IMR-90 (cell line): Measurements from ENCODE around the gene ZC3H12D. TPM values are rescaled to one million over a fixed set of nuclear protein-coding genes. Genes with fewer than 3 reads are reported as not detected.

Source experiments
- ATAC-seq: fragments of 200-7000 bp; cut with Tn5 transposase; 2 replicates; pipeline ENCODE4 v1.9.1; 2020; ENCODE audit warnings: low read depth, mild to moderate bottlenecking, moderate library complexity
- BruUV-seq: library from RNA; stranded (reverse); fragments of 400-500 nt; replicated peaks from 2 replicates; lab custom pipeline; 2021; lab: Mats Ljungman, UMichigan
- CTCF ChIA-PET: fragments of 300-600 bp; formaldehyde crosslinking; extraction: SDS; loops from one replicate; lab custom pipeline; 2021; ENCODE audit warnings: antibody characterized with exemption; lab: Yijun Ruan, JAX
- POLR2A ChIA-PET: fragments of 300-600 bp; sonication (Branson Sonifier 250); formaldehyde crosslinking; loops from one replicate; lab custom pipeline; 2022; ENCODE audit warnings: antibody characterized with exemption; ENCODE audit not compliant: unreplicated experiment; lab: Charles Lee
- DNase-seq: peaks from one replicate; pipeline ENCODE4 v3.0.0; 2013
- H2AFZ ChIP-seq: replicated peaks from 2 replicates; pipeline ENCODE3; 2013; ENCODE audit warnings: low read length, mild to moderate bottlenecking; ENCODE audit not compliant: poor library complexity
- H2AK5ac ChIP-seq: 2 replicates; pipeline ENCODE4 v1.6.1; 2013; ENCODE audit warnings: low read depth, low read length, inconsistent platforms
- H2AK9ac ChIP-seq: replicated peaks from 2 replicates; pipeline ENCODE3; 2013; ENCODE audit warnings: mild to moderate bottlenecking, low read depth, low read length, moderate library complexity; ENCODE audit not compliant: poor library complexity
- H2BK120ac ChIP-seq: 2 replicates; pipeline ENCODE4 v1.6.1; 2013; ENCODE audit warnings: low read depth, low read length, inconsistent platforms
- H2BK15ac ChIP-seq: 3 replicates; pipeline ENCODE4 v1.6.1; 2013; ENCODE audit warnings: low read depth, low read length, inconsistent platforms
- H2BK20ac ChIP-seq: 2 replicates; pipeline ENCODE4 v1.6.1; 2013; ENCODE audit warnings: low read depth, mild to moderate bottlenecking, inconsistent platforms, low read length, moderate library complexity
- H2BK5ac ChIP-seq: 2 replicates; pipeline ENCODE4 v1.6.1; 2013; ENCODE audit warnings: mild to moderate bottlenecking, low read depth, low read length, inconsistent platforms; ENCODE audit not compliant: poor library complexity, severe bottlenecking
- H3K14ac ChIP-seq: replicated peaks from 2 replicates; pipeline ENCODE4 v1.6.1; 2013; ENCODE audit warnings: low read depth, low read length, inconsistent platforms
- H3K18ac ChIP-seq: 2 replicates; pipeline ENCODE4 v1.6.1; 2013; ENCODE audit warnings: low read depth, low read length, control low read depth
- H3K23ac ChIP-seq: 2 replicates; pipeline ENCODE4 v1.6.1; 2013; ENCODE audit warnings: low read depth, low read length, inconsistent platforms
- H3K27ac ChIP-seq: 2 replicates; pipeline ENCODE4 v1.5.1; 2013; ENCODE audit warnings: mild to moderate bottlenecking, control low read depth, low read length; ENCODE audit not compliant: insufficient read depth
- H3K27me3 ChIP-seq: 2 replicates; pipeline ENCODE4 v1.6.1; 2013; ENCODE audit warnings: low read length; ENCODE audit not compliant: control insufficient read depth, insufficient read depth
- H3K36me3 ChIP-seq: 2 replicates; pipeline ENCODE4 v1.6.1; 2013; ENCODE audit warnings: low read length, mixed read lengths; ENCODE audit not compliant: control insufficient read depth, insufficient read depth
- H3K4ac ChIP-seq: 2 replicates; pipeline ENCODE4 v1.6.1; 2013; ENCODE audit warnings: low read depth, low read length, inconsistent platforms
- H3K4me1 ChIP-seq: 2 replicates; pipeline ENCODE4 v1.6.1; 2013; ENCODE audit warnings: low read length, mixed read lengths; ENCODE audit not compliant: control insufficient read depth, insufficient read depth
- H3K4me2 ChIP-seq: 2 replicates; pipeline ENCODE4 v1.6.1; 2013; ENCODE audit warnings: low read depth, mild to moderate bottlenecking, control low read depth, low read length, moderate library complexity
- H3K4me3 ChIP-seq: 2 replicates; pipeline ENCODE4 v1.5.1; 2013; ENCODE audit warnings: low read depth, mild to moderate bottlenecking, control low read depth, low read length, moderate library complexity; ENCODE audit not compliant: insufficient read depth
- H3K56ac ChIP-seq: 2 replicates; pipeline ENCODE4 v1.6.1; 2013; ENCODE audit warnings: low read length, inconsistent platforms; ENCODE audit not compliant: insufficient read depth; ENCODE audit errors: extremely low read depth
- H3K79me1 ChIP-seq, 2 experiments: 2 replicates each; pipeline ENCODE4 v1.6.1; 2013; ENCODE audit warnings: low read length in 2 of 2, inconsistent platforms in 1 of 2, low read depth in 1 of 2
- H3K9ac ChIP-seq: 2 replicates; pipeline ENCODE4 v1.6.1; 2013; ENCODE audit warnings: low read depth, low read length, control low read depth
- H3K9me1 ChIP-seq: 2 replicates; pipeline ENCODE4 v1.6.1; 2013; ENCODE audit warnings: low read length, inconsistent platforms; ENCODE audit not compliant: insufficient read depth
- H3K9me3 ChIP-seq: 2 replicates; pipeline ENCODE4 v1.6.1; 2013; ENCODE audit warnings: low read length; ENCODE audit not compliant: control insufficient read depth, insufficient read depth
- H4K20me1 ChIP-seq: 2 replicates; pipeline ENCODE4 v1.6.1; 2013; ENCODE audit warnings: low read length, inconsistent platforms; ENCODE audit not compliant: insufficient read depth
- H4K5ac ChIP-seq: 2 replicates; pipeline ENCODE4 v1.6.1; 2013; ENCODE audit warnings: mild to moderate bottlenecking, low read depth, low read length, control low read depth
- H4K8ac ChIP-seq, 2 experiments: 2 replicates each; pipeline ENCODE4 v1.6.1; 2013; ENCODE audit warnings: low read depth in 2 of 2, low read length in 2 of 2, control low read depth in 1 of 2, inconsistent platforms in 1 of 2
- H4K91ac ChIP-seq: 2 replicates; pipeline ENCODE4 v1.6.1; 2013; ENCODE audit warnings: low read depth, low read length, inconsistent platforms; ENCODE audit not compliant: insufficient read depth
- CHD1 ChIP-seq: IDR thresholded peaks from 2 replicates; pipeline ENCODE4 v1.6.1; 2012; ENCODE audit warnings: low read depth, low read length, improper control_type of control experiment
- CTCF ChIP-seq: conservative IDR thresholded peaks from 2 replicates; pipeline ENCODE4 v1.5.1; 2012; ENCODE audit warnings: mild to moderate bottlenecking, low read depth, low read length, improper control_type of control experiment
- ELK1 ChIP-seq: fragments of 150-350 bp; IDR thresholded peaks from 2 replicates; pipeline ENCODE4 v1.6.1; 2016; ENCODE audit warnings: low read depth, mild to moderate bottlenecking, low read length, moderate library complexity, borderline replicate concordance
- FOS ChIP-seq: fragments of 150-350 bp; IDR thresholded peaks from 2 replicates; pipeline ENCODE4 v1.6.1; 2016; ENCODE audit warnings: low read depth, low read length
- MAFK ChIP-seq: IDR thresholded peaks from 2 replicates; pipeline ENCODE4 v1.6.1; 2012; ENCODE audit warnings: low read depth, low read length, improper control_type of control experiment
- MAZ ChIP-seq: IDR thresholded peaks from 2 replicates; pipeline ENCODE4 v1.6.1; 2012; ENCODE audit warnings: low read depth, mild to moderate bottlenecking, low read length, improper control_type of control experiment, moderate library complexity, borderline replicate concordance
- RAD21 ChIP-seq: IDR thresholded peaks from 2 replicates; pipeline ENCODE4 v1.6.1; 2012; ENCODE audit warnings: low read length, improper control_type of control experiment
- RFX5 ChIP-seq: IDR thresholded peaks from 2 replicates; pipeline ENCODE4 v1.8.0; 2012; ENCODE audit warnings: low read depth, mild to moderate bottlenecking, low read length, moderate library complexity
- WGBS, 2 experiments: methylation state at CpG; one replicate each; pipeline versions ENCODE4 v1.1.5 to v1.1.7; 2013; ENCODE audit warnings: missing lambda C conversion rate in 2 of 2; ENCODE audit not compliant: insufficient read length in 1 of 2; ENCODE audit errors: extremely low coverage in 2 of 2; 5-methylcytosine and 5-hydroxymethylcytosine counted together
- dilution Hi-C: fragments of 300-500 bp; cut with HindIII; formaldehyde crosslinking; loops from one replicate; pipeline ENCODE4 v1.14.3; 2018; ENCODE audit warnings: low sequenced_read_pairs; ENCODE audit not compliant: unreplicated experiment
- in situ Hi-C: fragments of 300-500 bp; cut with MboI; formaldehyde crosslinking; loops from 3 replicates; pipeline ENCODE4 v1.14.3; 2019; ENCODE audit warnings: low sequenced_read_pairs, inconsistent platforms, mixed read lengths
- intact Hi-C: fragments of 100-400 bp; cut with micrococcal nuclease; formaldehyde crosslinking; loops from 2 replicates; pipeline ENCODE4 v1.10.0; 2022
- polyA plus RNA-seq, 3 experiments: library from polyadenylated mRNA; depleted of rRNA; stranded (reverse); fragments of >200 nt; gene quantifications; 2 replicates each; pipeline ENCODE4 v1.2.3, GENCODE V29; 2012; ENCODE audit warnings: low replicate concordance in 1 of 3
- total RNA-seq: library from RNA; depleted of rRNA; stranded (reverse); fragments of >200 nt; gene quantifications from 2 replicates; pipeline ENCODE4 v1.2.3, GENCODE V29; 2012

The ZC3H12D gene
- total and polyA plus RNA-seq, 2 of the 4 experiments (the other 2 are of a cell fraction): under 0.01 to 0.12 TPM

GRCh38 chr6:149414821-149415220 is 70.0 kb downstream of the ZC3H12D start:
- ATAC-seq (no peak), DNase-seq (no peak)
- no peak overlapping the region for H3K27ac ChIP-seq
- H3K4me2 ChIP-seq: no peak overlapping the region
- no peak overlapping the region for H3K18ac ChIP-seq
- H2BK20ac ChIP-seq: no peak overlapping the region
- no peaks in the 10 kb centered on the region for H3K9me3 ChIP-seq
- no peak overlapping the region for H4K5ac ChIP-seq
- CTCF ChIA-PET: no interaction called here
- POLR2A ChIA-PET: no interaction called here
- no peaks in the 10 kb centered on the region for H3K9me1 ChIP-seq
- H2AFZ ChIP-seq: no peak overlapping the region
- H3K36me3 ChIP-seq: peaks cover 2% of the 10 kb centered on the region; the same call in 1 of the 2 replicates
- H2AK5ac ChIP-seq: no peak overlapping the region
- WGBS, 2 experiments: 100% methylated on average over 2 of the region's 4 CpGs; no CpG with 5 or more reads in 1 of the 2 experiments
- no peak overlapping the region for H3K4ac ChIP-seq
- no peak overlapping the region for H2BK5ac ChIP-seq
- H3K23ac ChIP-seq: no peak overlapping the region
- no peaks in the 10 kb centered on the region for H3K4me1 ChIP-seq
- no peaks in the 10 kb centered on the region for H4K20me1 ChIP-seq
- H3K4me3 ChIP-seq: no peak overlapping the region
- no peak overlapping the region for H3K56ac ChIP-seq
- no peak overlapping the region for H2BK120ac ChIP-seq
- no peak overlapping the region for H2AK9ac ChIP-seq
- no peak overlapping the region for H4K91ac ChIP-seq
- no peak overlapping the region for H2BK15ac ChIP-seq
- intact Hi-C loops: no loop called here
- H3K27me3 ChIP-seq: no peaks in the 10 kb centered on the region
- no TSS peak for BruUV-seq
- dilution Hi-C loops: no loop called here
- H4K8ac ChIP-seq: no peak overlapping the region
- H3K79me1 ChIP-seq: no peaks in the 10 kb centered on the region; a peak in 1 of 4 replicates
- in situ Hi-C loops: no loop called here
- no peak overlapping the region for H3K14ac ChIP-seq
- H3K9ac ChIP-seq: no peak overlapping the region
- TF ChIP-seq RAD21 (no peak), CHD1 (no peak), MAFK (no peak), FOS (no peak), MAZ (no peak), CTCF (no peak), ELK1 (no peak), RFX5 (no peak)
